ENCODE measurements around the gene TARBP2.

DNA sequence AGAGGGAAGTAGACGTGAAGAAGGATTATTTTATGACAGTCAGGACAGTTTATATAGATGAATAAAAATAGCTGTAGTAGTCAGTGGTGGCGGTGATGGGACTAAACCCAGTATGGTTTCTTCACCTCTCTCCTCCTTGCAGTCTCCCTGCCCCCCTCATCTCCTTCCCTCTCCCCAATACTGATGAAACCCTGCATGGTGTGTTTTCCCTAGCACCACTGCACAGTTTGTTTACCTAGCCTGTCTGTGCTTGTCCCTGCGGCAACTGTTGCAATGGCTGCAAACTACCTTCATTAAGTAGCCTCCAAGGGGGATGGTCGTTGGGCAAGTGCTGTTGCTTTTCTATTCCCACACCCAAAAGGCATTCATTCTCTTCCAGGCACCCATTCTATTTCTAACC, 34.4 kb upstream of the TARBP2 start:
- TF ChIP-seq, protein P1, sequence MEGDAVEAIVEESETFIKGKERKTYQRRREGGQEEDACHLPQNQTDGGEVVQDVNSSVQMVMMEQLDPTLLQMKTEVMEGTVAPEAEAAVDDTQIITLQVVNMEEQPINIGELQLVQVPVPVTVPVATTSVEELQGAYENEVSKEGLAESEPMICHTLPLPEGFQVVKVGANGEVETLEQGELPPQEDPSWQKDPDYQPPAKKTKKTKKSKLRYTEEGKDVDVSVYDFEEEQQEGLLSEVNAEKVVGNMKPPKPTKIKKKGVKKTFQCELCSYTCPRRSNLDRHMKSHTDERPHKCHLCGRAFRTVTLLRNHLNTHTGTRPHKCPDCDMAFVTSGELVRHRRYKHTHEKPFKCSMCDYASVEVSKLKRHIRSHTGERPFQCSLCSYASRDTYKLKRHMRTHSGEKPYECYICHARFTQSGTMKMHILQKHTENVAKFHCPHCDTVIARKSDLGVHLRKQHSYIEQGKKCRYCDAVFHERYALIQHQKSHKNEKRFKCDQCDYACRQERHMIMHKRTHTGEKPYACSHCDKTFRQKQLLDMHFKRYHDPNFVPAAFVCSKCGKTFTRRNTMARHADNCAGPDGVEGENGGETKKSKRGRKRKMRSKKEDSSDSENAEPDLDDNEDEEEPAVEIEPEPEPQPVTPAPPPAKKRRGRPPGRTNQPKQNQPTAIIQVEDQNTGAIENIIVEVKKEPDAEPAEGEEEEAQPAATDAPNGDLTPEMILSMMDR (IDR thresholded peaks at IDR 0.05) = no peak
- TF ChIP-seq POLR2AphosphoS5 (IDR thresholded peaks at IDR 0.05) = peak; percentile 25
- no peak for TF ChIP-seq POLR2A (IDR thresholded peaks at IDR 0.05)
